Astrocyte (in vitro differentiated cells and primary cell): ENCODE data around the gene OR4M2.
"Not testable (repeated sequence)": the region's sequence is repeated elsewhere in the genome, so short reads cannot be mapped to it uniquely, and the experiment has no call there.

Source experiments
- CTCF ChIP-seq: IDR thresholded peaks from 2 replicates; pipeline ENCODE4 v1.5.1; 2011; ENCODE audit warnings: low read depth, mild to moderate bottlenecking, inconsistent platforms, low read length, moderate library complexity; ENCODE audit not compliant: insufficient read depth
- EZH2 ChIP-seq: IDR thresholded peaks from 2 replicates; pipeline ENCODE4 v1.6.1; 2012; ENCODE audit warnings: mild to moderate bottlenecking, low read length, inconsistent platforms; ENCODE audit not compliant: insufficient read depth

- TF ChIP-seq CTCF, EZH2: not testable (repeated sequence)
These were observed 1.1 kb downstream of the OR4M2 start for GRCh38 chr15:22081386-22081785.
